Measurements from ENCODE around the gene KIRREL3. TPM values are rescaled to one million over a fixed set of nuclear protein-coding genes. Genes with fewer than 3 reads are reported as not detected.

The KIRREL3 gene
- total and polyA plus RNA-seq, 2 of the 8 experiments (the other 6 are each of a cell fraction or from before 2014, with no cell fraction given), result 0.29 to 0.32 TPM

DNA sequence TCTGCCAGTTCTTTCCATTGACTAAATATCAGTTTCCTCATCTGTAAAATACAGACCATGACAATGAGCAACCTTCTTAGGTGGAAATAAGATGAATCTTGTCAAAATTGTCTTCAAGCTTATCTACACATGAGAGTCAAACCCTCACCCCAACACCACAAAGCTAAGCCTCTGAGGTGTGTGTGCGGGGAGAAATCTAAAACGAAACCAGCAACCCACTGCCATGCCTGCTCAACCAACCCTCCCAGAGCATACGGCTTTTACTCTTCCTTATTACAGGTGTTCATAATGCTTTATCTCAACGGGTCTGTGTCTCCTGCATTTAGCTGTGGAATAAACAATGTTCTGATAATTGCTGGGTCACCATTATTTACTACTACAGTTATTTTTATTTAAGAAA is 235.4 kb downstream of the KIRREL3 start (continued):
- TF ChIP-seq SRF (IDR thresholded peaks at IDR 0.05; ENCODE audit: low read depth, low read length), result no peak

All from H1 (cell line).